ENCODE measurements around the gene BDH1. TPM values are rescaled to one million over a fixed set of nuclear protein-coding genes. Genes with fewer than 3 reads are reported as not detected.

Gene BDH1
- polyA plus RNA-seq, 1 donor (not counting 4 experiments of a cell fraction or from before 2014, with no cell fraction given): 30.2 TPM

GRCh38 chr3:197599089-197599765, 43.5 kb upstream of the BDH1 start:
- H3K79me2 ChIP-seq (ENCODE audit: control insufficient read depth, insufficient read depth, low read length): no peaks in the 10 kb centered on the region
- peak; percentile 81 to 92 (median 91) for TF ChIP-seq CTCF (optimal IDR thresholded peaks at IDR 0.05 in 1 of 3, IDR thresholded peaks at IDR 0.05 in 1 of 3, conservative IDR thresholded peaks at IDR 0.05 in 1 of 3; ENCODE audit: extremely low read depth in 1 of 3, insufficient read depth in 2 of 3, low read length in 3 of 3)
- no peak for TF ChIP-seq EZH2 (IDR thresholded peaks at IDR 0.05; ENCODE audit: low read length)
- peak; percentile 40 for DNase-seq (ENCODE audit: low read depth, low spot score)
- H3K36me3 ChIP-seq (ENCODE audit: control insufficient read depth in 2 of 2, extremely low read depth in 1 of 2, insufficient read depth in 2 of 2, low read length in 2 of 2): no peaks in the 10 kb centered on the region
- no peaks in the 10 kb centered on the region for H3K9me1 ChIP-seq (ENCODE audit: control insufficient read depth, extremely low read depth, insufficient read depth, low read length)
- H3K9ac ChIP-seq (ENCODE audit: control insufficient read depth, extremely low read depth, insufficient read depth, low read length): peak overlapping the region; percentile 49
- peak overlapping the region; percentile 98 for H3K4me2 ChIP-seq (ENCODE audit: control insufficient read depth, extremely low read depth, insufficient read depth, low read depth, low read length)
- peaks cover 7% of the 10 kb centered on the region for H3K4me1 ChIP-seq (ENCODE audit: control insufficient read depth, extremely low read depth, insufficient read depth, low read length)
- H2AFZ ChIP-seq (ENCODE audit: control insufficient read depth, low read length): peak overlapping the region; percentile 61
- H3K27ac ChIP-seq (ENCODE audit: control insufficient read depth, insufficient read depth, low read length): peak overlapping the region; percentile 38
- dilution Hi-C loops (cut with MboI; ENCODE audit: extremely low pct_ligation_motif_present, low sequenced_read_pairs): no loop called here
- H3K4me3 ChIP-seq (ENCODE audit: control insufficient read depth in 2 of 3, extremely low read depth in 1 of 3, insufficient read depth in 2 of 3, low read depth in 1 of 3, low read length in 3 of 3): peak overlapping the region; percentile 9 to 61 (median 58)
- FAIRE-seq: no peak
- H4K20me1 ChIP-seq (ENCODE audit: control insufficient read depth, extremely low read depth, insufficient read depth, low read length): no peaks in the 10 kb centered on the region
- no peaks in the 10 kb centered on the region for H3K27me3 ChIP-seq (ENCODE audit: control insufficient read depth, extremely low read depth, insufficient read depth, low read length)
- no peaks in the 10 kb centered on the region for H3K9me3 ChIP-seq (ENCODE audit: control insufficient read depth, low read depth, low read length)

DNA sequence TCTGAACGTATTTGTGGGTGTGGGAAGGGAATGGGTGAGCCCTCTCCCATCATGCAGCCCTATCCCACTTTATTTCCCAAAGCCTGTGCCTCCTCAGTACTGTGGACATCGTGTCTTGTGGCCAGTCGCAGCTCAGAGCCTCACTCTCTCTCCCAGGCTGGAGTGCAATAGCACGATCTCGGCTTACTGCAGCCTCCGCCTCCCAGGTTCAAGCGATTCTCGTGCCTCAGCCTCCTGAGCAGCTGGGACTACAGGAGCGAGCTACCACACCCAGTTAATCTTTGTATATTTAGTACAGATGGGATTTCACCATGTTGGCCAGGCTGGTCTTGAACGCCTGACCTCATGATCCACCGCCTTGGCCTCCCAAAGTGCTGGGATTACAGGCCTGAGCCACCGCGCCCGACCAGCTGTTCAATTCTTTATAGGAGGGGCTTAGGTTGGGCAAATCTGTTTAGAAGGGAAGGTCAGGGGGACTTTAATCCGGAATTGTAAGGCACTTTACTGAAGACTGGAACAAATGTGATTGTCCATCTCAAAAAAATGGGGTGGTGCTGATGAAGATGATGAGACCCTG, 42.7 kb upstream of the BDH1 start:
- H2AFZ ChIP-seq (ENCODE audit: control insufficient read depth, low read length): no peak overlapping the region
- FAIRE-seq (no peak), DNase-seq (ENCODE audit: low read depth, low spot score) (no peak)
- peaks cover 7% of the 10 kb centered on the region for H3K4me1 ChIP-seq (ENCODE audit: control insufficient read depth, extremely low read depth, insufficient read depth, low read length)
- no peak overlapping the region for H3K9ac ChIP-seq (ENCODE audit: control insufficient read depth, extremely low read depth, insufficient read depth, low read length)
- no peak overlapping the region for H3K4me2 ChIP-seq (ENCODE audit: control insufficient read depth, extremely low read depth, insufficient read depth, low read depth, low read length)
- H3K36me3 ChIP-seq (ENCODE audit: control insufficient read depth in 2 of 2, extremely low read depth in 1 of 2, insufficient read depth in 2 of 2, low read length in 2 of 2): no peaks in the 10 kb centered on the region
- H3K9me1 ChIP-seq (ENCODE audit: control insufficient read depth, extremely low read depth, insufficient read depth, low read length): no peaks in the 10 kb centered on the region
- H3K27ac ChIP-seq (ENCODE audit: control insufficient read depth, insufficient read depth, low read length): no peak overlapping the region
- no peak overlapping the region for H3K4me3 ChIP-seq (ENCODE audit: control insufficient read depth in 2 of 3, extremely low read depth in 1 of 3, insufficient read depth in 2 of 3, low read depth in 1 of 3, low read length in 3 of 3)
- no peaks in the 10 kb centered on the region for H3K79me2 ChIP-seq (ENCODE audit: control insufficient read depth, insufficient read depth, low read length)
- TF ChIP-seq CTCF (optimal IDR thresholded peaks at IDR 0.05 in 1 of 3, IDR thresholded peaks at IDR 0.05 in 1 of 3, conservative IDR thresholded peaks at IDR 0.05 in 1 of 3; ENCODE audit: extremely low read depth in 1 of 3, insufficient read depth in 2 of 3, low read length in 3 of 3) (no peak), EZH2 (IDR thresholded peaks at IDR 0.05; ENCODE audit: low read length) (no peak)
- no peaks in the 10 kb centered on the region for H3K9me3 ChIP-seq (ENCODE audit: control insufficient read depth, low read depth, low read length)
- dilution Hi-C loops (cut with MboI; ENCODE audit: extremely low pct_ligation_motif_present, low sequenced_read_pairs): no loop called here
- no peaks in the 10 kb centered on the region for H4K20me1 ChIP-seq (ENCODE audit: control insufficient read depth, extremely low read depth, insufficient read depth, low read length)
- H3K27me3 ChIP-seq (ENCODE audit: control insufficient read depth, extremely low read depth, insufficient read depth, low read length): no peaks in the 10 kb centered on the region
